Measurements from ENCODE around the gene ETNK2. TPM values are rescaled to one million over a fixed set of nuclear protein-coding genes. Genes with fewer than 3 reads are reported as not detected.

ETNK2 gene
- total and polyA plus RNA-seq, 7 donors = 0.62 to 1.7 (median 1.2) TPM

- 95 to 98% (median 97%) methylated on average over 6 of the region's 6 CpGs for WGBS, 3 donors
- H3K4me3 ChIP-seq = no peak overlapping the region
- intact Hi-C loops (cut with DNase I) = no loop called here
- H3K27me3 ChIP-seq (ENCODE audit: insufficient read depth in 3 of 3, low read length in 2 of 3) = no peaks in the 10 kb centered on the region
- H3K36me3 ChIP-seq (ENCODE audit: insufficient read depth in 1 of 2, low read depth in 1 of 2) = no peaks in the 10 kb centered on the region
- H3K4me1 ChIP-seq = no peaks in the 10 kb centered on the region
- H3K27ac ChIP-seq = no peak overlapping the region
- H3K9me3 ChIP-seq = no peaks in the 10 kb centered on the region
- DNase-seq = no peak
- ATAC-seq = no peak
- no peak for TF ChIP-seq CTCF (IDR thresholded peaks at IDR 0.05)
These were observed 11.9 kb downstream of the ETNK2 start for GRCh38 chr1:204139952-204140351.

GRCh38 chr1:204139088-204139487 is 12.8 kb downstream of the ETNK2 start:
- ATAC-seq (no peak), DNase-seq (no peak)
- H3K36me3 ChIP-seq (ENCODE audit: insufficient read depth in 1 of 2, low read depth in 1 of 2) = no peaks in the 10 kb centered on the region
- TF ChIP-seq CTCF (IDR thresholded peaks at IDR 0.05) = no peak
- no peak overlapping the region for H3K4me3 ChIP-seq
- H3K4me1 ChIP-seq = no peaks in the 10 kb centered on the region
- 78 to 94% (median 91%) methylated on average over 2 of the region's 2 CpGs for WGBS, 3 donors
- H3K9me3 ChIP-seq = no peaks in the 10 kb centered on the region
- intact Hi-C loops (cut with DNase I) = no loop called here
- H3K27me3 ChIP-seq (ENCODE audit: insufficient read depth in 3 of 3, low read length in 2 of 3) = no peaks in the 10 kb centered on the region
- H3K27ac ChIP-seq = no peak overlapping the region

- Histone ChIP-seq H3K4me3 (no peak overlapping the region), H3K36me3 (ENCODE audit: insufficient read depth in 1 of 2, low read depth in 1 of 2) (no peaks in the 10 kb centered on the region), H3K4me1 (no peaks in the 10 kb centered on the region), H3K27me3 (ENCODE audit: insufficient read depth in 3 of 3, low read length in 2 of 3) (no peaks in the 10 kb centered on the region), H3K9me3 (no peaks in the 10 kb centered on the region), H3K27ac (no peak overlapping the region)
- no peak for TF ChIP-seq CTCF (IDR thresholded peaks at IDR 0.05)
- no peak for DNase-seq
- no peak for ATAC-seq
- intact Hi-C loops (cut with DNase I) = no loop called here
- 52 to 74% (median 60%) methylated on average over 2 of the region's 2 CpGs for WGBS, 3 donors
These were observed 15.0 kb downstream of the ETNK2 start for GRCh38 chr1:204136814-204137213.

- Histone ChIP-seq H3K36me3 (ENCODE audit: insufficient read depth in 1 of 2, low read depth in 1 of 2) (no peaks in the 10 kb centered on the region), H3K4me3 (no peak overlapping the region), H3K27me3 (ENCODE audit: insufficient read depth in 3 of 3, low read length in 2 of 3) (no peaks in the 10 kb centered on the region), H3K27ac (no peak overlapping the region), H3K4me1 (peaks cover 5% of the 10 kb centered on the region), H3K9me3 (no peaks in the 10 kb centered on the region)
- 71 to 86% (median 83%) methylated on average over 11 of the region's 11 CpGs for WGBS, 3 donors
- DNase-seq = no peak
- ATAC-seq = no peak
- no peak for TF ChIP-seq CTCF (IDR thresholded peaks at IDR 0.05)
- intact Hi-C loops (cut with DNase I) = no loop called here
These were observed 17.7 kb downstream of the ETNK2 start for GRCh38 chr1:204134103-204134502.

GRCh38 chr1:204132718-204133117 is 19.1 kb downstream of the ETNK2 start:
- ATAC-seq (no peak), DNase-seq (no peak)
- no peak for TF ChIP-seq CTCF (IDR thresholded peaks at IDR 0.05)
- Histone ChIP-seq H3K4me3 (no peak overlapping the region), H3K27ac (no peak overlapping the region), H3K36me3 (ENCODE audit: insufficient read depth in 1 of 2, low read depth in 1 of 2) (no peaks in the 10 kb centered on the region), H3K4me1 (peaks cover 13% of the 10 kb centered on the region), H3K9me3 (no peaks in the 10 kb centered on the region), H3K27me3 (ENCODE audit: insufficient read depth in 3 of 3, low read length in 2 of 3) (no peaks in the 10 kb centered on the region)
- intact Hi-C loops (cut with DNase I) = no loop called here
- WGBS, 3 donors = 80 to 83% (median 80%) methylated on average over 6 of the region's 6 CpGs
